ENCODE results near the gene STX7.

GRCh38 chr6:132401618-132402285 is 111.2 kb downstream of the STX7 start:
- no peak for TF ChIP-seq CTCF (IDR thresholded peaks at IDR 0.05)
- no peak for TF ChIP-seq POLR2A (IDR thresholded peaks at IDR 0.05)
